GM19438 (cell line): Measurements from ENCODE around the gene ADGRV1.
"Not testable (repeated sequence)": the region's sequence is repeated elsewhere in the genome, so short reads cannot be mapped to it uniquely, and the experiment has no call there.

Experiments
- ATAC-seq: cut with Tn5 transposase; IDR thresholded peaks from one replicate; pipeline ENCODE4 v1.9.1; 2021; ENCODE audit warnings: low read depth; ENCODE audit not compliant: unreplicated experiment

ADGRV1 gene

GRCh38 chr5:90549223-90549622 lies 9.4 kb upstream of the ADGRV1 start:
- no peak for ATAC-seq

DNA sequence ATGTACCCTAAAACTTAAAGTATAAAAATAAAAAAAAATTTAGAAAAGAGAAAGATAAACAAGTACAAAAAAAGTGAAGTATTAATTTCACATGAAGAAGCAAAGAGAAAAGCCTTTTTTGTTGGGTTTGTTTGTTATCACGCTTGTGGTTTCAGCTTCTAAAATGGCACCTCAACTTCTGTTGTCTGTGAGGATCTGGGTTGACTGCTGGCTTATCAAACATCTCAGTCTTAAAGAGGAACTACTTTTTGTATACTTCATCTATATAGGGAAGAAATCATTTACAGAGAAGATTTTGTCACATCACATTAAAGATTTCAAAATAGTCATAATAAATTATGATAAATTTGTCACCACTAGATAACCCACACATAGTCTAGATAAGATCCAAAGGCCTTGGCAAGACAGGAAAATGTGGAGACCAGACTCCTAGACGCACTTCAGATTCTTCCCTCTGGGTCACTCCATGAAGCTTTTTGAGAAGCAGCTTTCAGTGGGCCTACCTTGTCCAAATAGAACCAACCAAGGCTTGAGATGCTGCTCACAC lies 8.8 kb upstream of the ADGRV1 start:
- ATAC-seq = no peak

- no peak for ATAC-seq
These were observed 7.6 kb upstream of the ADGRV1 start for GRCh38 chr5:90550963-90551362.

GRCh38 chr5:90551376-90551775 lies 7.2 kb upstream of the ADGRV1 start:
- ATAC-seq = no peak

DNA sequence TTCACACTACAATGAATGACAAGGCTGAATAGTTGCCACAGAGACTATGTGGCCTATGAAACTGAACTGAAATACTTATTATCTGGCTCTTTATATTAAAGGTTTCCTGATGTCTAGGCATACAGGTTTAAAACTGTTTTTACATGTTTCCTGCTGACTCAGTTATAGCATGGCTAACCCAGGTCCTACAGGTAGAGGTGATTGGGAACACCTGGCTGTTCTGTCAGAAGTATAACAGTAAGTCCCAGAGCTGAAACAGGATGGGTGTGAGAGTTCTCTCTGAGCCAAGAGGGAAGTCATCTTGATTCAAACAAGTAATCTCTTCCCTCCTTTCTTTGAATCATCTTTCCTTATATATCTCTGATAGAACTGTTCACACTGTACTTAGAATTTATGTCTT lies 4.9 kb upstream of the ADGRV1 start:
- ATAC-seq = no peak

GRCh38 chr5:90554358-90555006 lies 4.1 kb upstream of the ADGRV1 start:
- ATAC-seq = no peak

- ATAC-seq = no peak
These were observed 2.9 kb upstream of the ADGRV1 start for GRCh38 chr5:90555666-90556065.

DNA sequence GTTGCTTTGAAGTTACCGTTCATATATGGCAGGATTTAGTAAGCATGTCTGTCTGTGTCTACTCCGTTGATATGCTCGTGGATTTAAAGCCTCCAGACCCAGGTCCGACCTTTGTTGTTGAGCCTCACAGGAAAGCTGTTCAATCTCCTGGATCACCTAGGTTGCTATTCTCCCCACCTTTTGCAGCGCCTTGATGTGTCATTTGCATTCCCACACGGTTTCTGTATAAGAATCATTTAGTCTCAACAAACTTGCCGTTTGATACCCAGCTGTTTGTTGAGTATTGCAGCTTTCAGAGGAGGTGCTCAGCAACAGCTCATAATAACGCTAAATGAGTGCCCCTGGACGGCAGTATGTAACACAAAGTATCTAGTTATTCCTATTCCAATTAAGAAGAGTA lies 1.2 kb upstream of the ADGRV1 start:
- ATAC-seq = no peak

DNA sequence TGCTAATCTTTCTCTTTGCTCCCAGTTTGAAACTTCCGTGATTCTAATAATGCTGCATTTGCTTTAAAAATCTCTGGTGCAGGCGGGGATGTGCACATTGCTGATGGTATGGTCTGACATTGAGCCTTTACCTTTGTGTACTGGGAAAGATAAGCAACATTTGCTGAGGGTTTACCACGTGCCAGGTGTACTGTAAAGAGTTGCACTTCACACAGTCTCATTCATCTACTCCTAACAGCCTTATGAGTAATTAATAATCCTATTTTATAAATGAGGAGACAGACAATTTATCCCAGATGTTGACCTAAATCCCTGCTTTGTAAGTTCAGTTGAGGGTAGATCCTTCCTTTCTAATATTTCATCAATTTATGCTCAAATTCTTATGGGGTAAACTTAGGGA lies 726 bp upstream of the ADGRV1 start:
- ATAC-seq = no peak

DNA sequence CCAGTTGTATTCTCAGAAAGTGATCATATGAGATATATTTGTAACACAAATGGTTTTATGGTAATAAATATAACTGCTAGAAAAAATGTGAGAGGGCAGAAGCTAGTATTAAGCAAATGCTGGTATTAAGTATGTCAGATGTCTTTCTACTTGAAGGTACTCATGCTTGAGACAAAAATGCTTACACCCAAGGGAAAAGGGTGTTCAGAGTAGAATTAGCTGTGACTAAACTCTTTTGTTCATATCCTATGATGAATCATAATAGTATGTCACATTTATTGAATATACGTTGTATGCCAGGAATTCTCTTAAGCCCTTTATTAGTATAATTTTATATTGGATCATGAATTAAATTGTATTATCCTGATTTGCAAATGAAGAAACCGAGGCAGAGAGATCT lies 2.2 kb downstream of the ADGRV1 start:
- ATAC-seq = no peak

DNA sequence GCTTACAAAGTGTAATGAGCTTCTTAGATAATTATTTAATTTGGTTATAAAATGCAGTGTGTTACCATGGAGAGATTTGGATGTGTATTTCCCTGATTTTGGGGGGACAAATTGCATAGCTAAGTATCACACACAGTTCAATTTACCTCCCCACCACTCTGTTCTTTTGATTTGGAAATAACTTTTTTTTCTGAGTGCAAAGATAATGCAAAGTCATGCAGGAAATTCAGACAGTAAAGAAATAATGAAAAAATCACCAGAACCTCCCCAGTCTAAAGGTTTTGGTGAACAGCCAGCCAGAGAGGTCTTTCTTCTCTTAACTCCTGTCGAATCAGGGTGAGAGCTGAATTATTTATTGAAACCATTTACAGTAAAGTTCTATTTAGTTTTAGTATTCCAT lies 3.2 kb downstream of the ADGRV1 start:
- ATAC-seq = no peak

- no peak for ATAC-seq
These were observed 3.7 kb downstream of the ADGRV1 start for GRCh38 chr5:90562341-90562740.

- no peak for ATAC-seq
These were observed 4.5 kb downstream of the ADGRV1 start for GRCh38 chr5:90563108-90563507.

DNA sequence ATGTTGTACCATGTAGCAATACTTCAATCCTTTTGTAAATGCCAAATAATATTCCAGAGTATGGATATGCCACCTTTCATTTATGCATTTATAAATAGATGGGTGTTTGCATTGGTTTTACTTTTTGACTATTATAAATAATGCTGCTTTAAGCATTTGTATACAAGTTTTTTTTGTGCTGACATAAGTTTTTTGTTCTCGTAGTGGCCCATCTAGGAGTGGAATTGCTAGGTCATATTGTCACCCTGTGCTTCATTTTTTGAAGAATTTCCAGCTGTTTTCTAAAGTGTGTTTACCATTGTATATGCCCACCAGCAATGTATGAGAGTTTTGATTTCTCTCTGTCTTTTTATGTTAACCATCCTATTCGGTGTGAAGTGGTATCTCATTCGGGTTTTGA lies 6.9 kb downstream of the ADGRV1 start:
- no peak for ATAC-seq

- ATAC-seq = no peak
These were observed 10.5 kb downstream of the ADGRV1 start for GRCh38 chr5:90569084-90569483.

DNA sequence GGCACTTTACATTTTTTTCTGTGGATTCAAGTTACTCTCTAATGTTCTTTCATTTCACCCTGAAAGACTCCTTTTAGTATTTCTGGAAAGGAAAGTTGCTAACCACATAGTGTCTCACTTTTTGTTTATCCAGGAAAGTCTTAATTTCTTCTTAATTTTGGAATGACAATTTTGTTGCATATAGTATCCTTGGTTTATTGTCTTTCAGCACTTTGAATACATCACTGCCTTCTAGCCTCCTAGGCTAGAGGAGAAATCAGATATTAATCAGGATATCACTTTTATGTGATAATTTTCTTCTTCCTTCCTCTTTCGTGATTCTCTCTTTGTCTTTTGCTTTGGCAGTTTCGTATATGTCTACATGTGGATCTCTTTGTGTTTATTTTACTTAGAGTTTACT lies 11.4 kb downstream of the ADGRV1 start:
- ATAC-seq = no peak

DNA sequence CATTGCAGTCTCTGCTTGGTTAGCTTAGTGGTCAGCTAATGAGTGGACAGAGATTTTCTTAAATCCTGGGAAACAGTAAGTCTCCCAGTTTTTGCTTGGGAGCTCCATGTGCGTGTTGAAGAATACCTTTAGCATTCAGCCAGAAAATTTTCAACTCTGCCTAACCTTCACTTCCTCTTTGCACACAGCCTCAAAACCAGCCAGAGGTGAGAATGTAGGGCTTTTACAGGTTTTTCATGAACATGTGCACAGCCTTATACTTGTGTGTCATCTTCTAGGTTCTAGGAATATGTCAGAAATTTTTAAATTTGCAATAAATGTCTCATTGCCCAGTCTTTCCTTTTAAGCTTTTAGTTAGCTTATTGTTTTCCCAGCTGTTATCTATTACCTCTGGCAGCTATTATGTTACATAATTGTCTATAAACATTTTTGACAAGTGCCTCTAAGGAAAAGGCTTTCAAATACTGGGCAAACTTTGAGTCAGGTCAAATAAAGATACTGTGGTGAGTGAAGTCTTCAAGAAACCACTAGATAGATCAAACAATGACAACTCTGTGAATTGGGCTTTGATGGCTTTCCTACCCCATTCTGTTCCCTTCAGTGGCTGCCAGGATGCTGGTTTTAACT lies 12.7 kb downstream of the ADGRV1 start:
- no peak for ATAC-seq

GRCh38 chr5:90575712-90576111 lies 17.1 kb downstream of the ADGRV1 start:
- no peak for ATAC-seq

GRCh38 chr5:90576566-90576965 lies 18.0 kb downstream of the ADGRV1 start:
- ATAC-seq = not testable (repeated sequence)

DNA sequence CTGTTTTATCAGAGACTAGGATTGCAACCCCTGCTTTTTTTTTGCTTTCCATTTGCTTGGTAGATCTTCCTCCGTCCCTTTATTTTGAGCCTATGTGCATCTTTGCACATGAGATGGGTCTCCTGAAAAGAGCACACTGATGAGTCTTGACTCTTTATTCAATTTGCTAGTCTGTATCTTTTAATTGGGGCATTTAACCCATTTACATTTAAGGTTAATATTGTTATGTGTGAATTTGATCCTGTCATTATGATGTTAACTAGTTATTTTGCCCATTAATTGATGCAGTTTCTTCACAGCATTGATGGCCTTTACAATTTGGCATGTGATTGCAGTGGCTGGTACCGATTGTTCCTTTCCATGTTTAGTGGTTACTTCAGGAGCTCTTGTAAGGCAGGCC lies 21.3 kb downstream of the ADGRV1 start:
- not testable (repeated sequence) for ATAC-seq

DNA sequence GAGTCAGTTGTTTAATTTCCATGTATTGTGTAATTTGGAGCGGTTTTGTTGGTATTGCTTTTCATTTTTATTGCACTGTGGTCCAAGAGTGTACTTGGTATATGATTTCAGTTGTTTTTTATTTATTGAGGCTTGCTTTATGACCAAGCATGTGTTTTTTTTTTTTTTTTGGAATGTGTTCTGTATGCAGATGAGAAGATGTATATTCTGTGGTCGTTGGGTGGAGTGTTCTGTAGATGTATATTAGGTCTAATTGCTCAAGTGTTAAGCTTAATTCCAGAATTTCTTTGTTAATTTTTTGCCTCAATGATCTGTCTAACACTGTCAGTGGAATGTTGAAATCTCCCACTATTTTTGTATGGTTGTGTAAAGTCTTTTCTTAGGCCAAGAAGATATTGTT lies 23.4 kb downstream of the ADGRV1 start:
- ATAC-seq = no peak

DNA sequence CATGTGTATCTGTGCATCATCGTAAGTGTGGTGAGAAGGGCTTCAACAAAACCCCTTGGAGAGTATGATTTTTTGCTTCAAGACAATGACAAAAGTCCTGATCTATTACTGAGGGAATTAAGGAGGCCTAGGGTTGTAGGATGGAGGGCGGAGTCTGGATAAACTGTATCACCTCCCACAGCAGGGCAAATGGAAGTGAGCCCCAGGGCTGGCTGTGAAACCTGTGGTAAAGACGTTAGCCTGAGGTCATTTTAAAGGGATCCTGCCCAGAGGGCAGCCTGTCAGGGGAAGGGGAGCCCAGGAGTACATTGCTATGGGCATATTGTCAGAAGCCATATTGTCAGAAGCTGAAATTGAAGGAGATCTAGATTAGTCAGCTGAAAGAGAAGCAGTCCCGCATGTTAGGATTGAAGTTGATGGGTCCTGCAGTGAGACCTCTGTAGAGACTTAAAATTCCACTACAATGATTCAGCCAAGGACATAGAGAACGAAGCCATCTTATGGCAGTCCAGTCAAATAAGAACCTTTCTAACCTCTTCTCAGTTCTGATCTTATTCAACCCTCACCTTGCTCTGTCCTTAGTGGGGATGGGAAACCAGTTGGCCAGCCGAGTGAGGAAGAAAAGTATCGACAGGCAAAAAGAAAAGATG lies 26.9 kb downstream of the ADGRV1 start:
- no peak for ATAC-seq
